Measurements from ENCODE around the gene CPB1. TPM values are rescaled to one million over a fixed set of nuclear protein-coding genes. Genes with fewer than 3 reads are reported as not detected.
"Not testable (repeated sequence)": the region's sequence is repeated elsewhere in the genome, so short reads cannot be mapped to it uniquely, and the experiment has no call there.

Gene CPB1
- 10 to 100 TPM in 2 of 7 donors, 1 to 10 TPM in 1, under 1 TPM in 1, not detected in 3; 0.50 to 19.1 (median 11.2) TPM for total RNA-seq
- polyA plus RNA-seq: 1 to 10 TPM in 1 of 2 donors, under 1 TPM in 1; 0.11 to 5.0 TPM
- long read RNA-seq, donor 1: 0 reads
- long read RNA-seq, donor 2: 0 reads
- long read RNA-seq, donor 3: 0 reads

- no peaks in the 10 kb centered on the region for H3K9me3 ChIP-seq
- no peaks in the 10 kb centered on the region for H3K27me3 ChIP-seq
- no peak within 1 kb of the TSS for H3K27ac ChIP-seq
- H3K4me3 ChIP-seq: no peak within 1 kb of the TSS
- intact Hi-C loops (cut with DNase I): no loop called here
- no peaks in the 10 kb centered on the region for H3K36me3 ChIP-seq
- TF ChIP-seq EP300 (IDR thresholded peaks at IDR 0.05) (no peak), CTCF (IDR thresholded peaks at IDR 0.05) (no peak), POLR2A (IDR thresholded peaks at IDR 0.05) (no peak)
- no peak for DNase-seq
- no peaks in the 10 kb centered on the region for H3K4me1 ChIP-seq (ENCODE audit: insufficient read depth)
Observed at GRCh38 chr3:148827585-148827984, at the start of gene CPB1. Gene CPB1, plus strand, starts transcription at chr3:148827811. Its CDS starts 13 bp downstream, at chr3:148827824.

GRCh38 chr3:148778926-148779325 is 48.7 kb upstream of the CPB1 start:
- intact Hi-C loops (cut with DNase I): no loop called here
- Histone ChIP-seq H3K27ac (no peak overlapping the region), H3K4me3 (no peak overlapping the region), H3K4me1 (ENCODE audit: insufficient read depth) (no peaks in the 10 kb centered on the region), H3K9me3 (no peaks in the 10 kb centered on the region), H3K27me3 (no peaks in the 10 kb centered on the region), H3K36me3 (no peaks in the 10 kb centered on the region)
- WGBS, 3 donors: 90 to 99% (median 94%) methylated on average over 3 of the region's 3 CpGs
- no peak for DNase-seq
- TF ChIP-seq POLR2A (IDR thresholded peaks at IDR 0.05) (no peak), EP300 (IDR thresholded peaks at IDR 0.05) (no peak), CTCF (IDR thresholded peaks at IDR 0.05) (no peak)

GRCh38 chr3:148785026-148785425 is 42.6 kb upstream of the CPB1 start:
- WGBS, 3 donors: 81 to 97% (median 93%) methylated on average over 6 of the region's 6 CpGs
- intact Hi-C loops (cut with DNase I); H3K4me1 ChIP-seq (ENCODE audit: insufficient read depth); H3K27me3 ChIP-seq; H3K9me3 ChIP-seq; DNase-seq; H3K27ac ChIP-seq; H3K36me3 ChIP-seq; H3K4me3 ChIP-seq: not testable (repeated sequence)

GRCh38 chr3:148786159-148786558 is 41.5 kb upstream of the CPB1 start:
- intact Hi-C loops (cut with DNase I); H3K9me3 ChIP-seq; H3K36me3 ChIP-seq; H3K27ac ChIP-seq; H3K4me1 ChIP-seq (ENCODE audit: insufficient read depth); DNase-seq; H3K27me3 ChIP-seq; H3K4me3 ChIP-seq: not testable (repeated sequence)
- 90 to 93% (median 92%) methylated on average over 9 of the region's 9 CpGs for WGBS, 3 donors

GRCh38 chr3:148789146-148789545 is 38.5 kb upstream of the CPB1 start:
- WGBS, 3 donors: 18 to 32% (median 26%) methylated on average over 6 of the region's 6 CpGs
- no peak overlapping the region for H3K27ac ChIP-seq
- no peak overlapping the region for H3K4me3 ChIP-seq
- H3K4me1 ChIP-seq (ENCODE audit: insufficient read depth): no peaks in the 10 kb centered on the region
- no peak for DNase-seq
- TF ChIP-seq CTCF (IDR thresholded peaks at IDR 0.05) (no peak), EP300 (IDR thresholded peaks at IDR 0.05) (no peak), POLR2A (IDR thresholded peaks at IDR 0.05) (no peak)
- no peaks in the 10 kb centered on the region for H3K36me3 ChIP-seq
- H3K27me3 ChIP-seq: no peaks in the 10 kb centered on the region
- H3K9me3 ChIP-seq: no peaks in the 10 kb centered on the region
- intact Hi-C loops (cut with DNase I): no loop called here

All from ovary (tissue), 10 donors.